A549 treated with CpdA at 1 μM for 4 hours (cell line): ENCODE results near the gene UGGT1. TPM values are rescaled to one million over a fixed set of nuclear protein-coding genes. Genes with fewer than 3 reads are reported as not detected.

Source experiments
- total RNA-seq: library from RNA; stranded (reverse); fragments of 200-300 nt; extraction: Qiagen RNA extraction; gene quantifications from 5 replicates; pipeline ENCODE4 v1.2.3, GENCODE V29; 2022; ENCODE audit warnings: low read depth

UGGT1 gene
- 19.5 to 25.2 TPM (median 22.0 TPM) in 5 replicates for total RNA-seq

GRCh38 chr2:128090945-128091725 is at the start of gene UGGT1:
UGGT1 (plus strand) TSS chr2:128091200; CDS start chr2:128091358, 158 bp downstream.

Other genes with a start within 250 kb of the UGGT1 start
- 49.5 to 56.6 TPM (median 52.0 TPM) in 5 replicates for gene POLR2D, start 233.0 kb upstream of the UGGT1 start, total RNA-seq
- gene AMMECR1L, start 205.2 kb upstream of the UGGT1 start, total RNA-seq = 16.9 to 20.3 TPM (median 18.7 TPM) in 5 replicates
- 11.2 to 14.2 TPM (median 12.9 TPM) in 5 replicates for gene SAP130, start 63.1 kb upstream of the UGGT1 start, total RNA-seq
- 11.5 to 14.3 TPM (median 12.9 TPM) in 5 replicates for gene HS6ST1, start 227.7 kb downstream of the UGGT1 start, total RNA-seq